Activated CD4-positive, alpha-beta T cell treated with anti-CD3 and anti-CD28 coated beads, Interleukin-2, Interleukin-4, amounts not matched to agents 100 ng/mL and 50 ng/mL, durations not matched to agents 16 hours and 8 hours (primary cell): ENCODE results near the gene JTB.
A peak's percentile ranks its signal among the peaks of the same experiment; 100 is the strongest.

Source experiments
- DNase-seq: peaks from one replicate; pipeline ENCODE4 v3.0.0-alpha.2; 2020; ENCODE audit warnings: low spot score

The JTB gene

GRCh38 chr1:153978274-153978909 lies 918 bp upstream of the JTB start:
- DNase-seq: no peak

DNA sequence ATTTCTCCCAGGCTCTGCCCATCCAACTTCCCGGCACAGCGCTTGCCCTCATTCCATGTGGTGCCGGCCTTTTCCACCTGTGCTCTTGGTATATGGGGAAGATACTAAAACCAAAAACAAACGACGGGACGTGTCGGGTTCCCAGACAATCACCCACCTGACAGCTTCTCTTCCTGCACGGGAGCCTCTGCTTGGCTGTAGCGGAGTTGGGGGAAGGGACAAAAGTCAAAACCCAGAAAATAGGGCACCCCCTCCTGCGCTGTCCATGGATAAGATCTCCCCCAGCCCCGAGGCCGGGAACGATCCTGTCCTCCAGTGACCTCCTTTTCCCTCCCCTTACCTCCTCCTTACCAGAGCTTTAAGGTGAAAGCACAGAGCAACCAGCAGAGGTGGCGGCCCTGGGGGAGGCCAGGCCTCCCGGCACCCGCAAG lies 640 bp downstream of the JTB start:
- DNase-seq: no peak

DNA sequence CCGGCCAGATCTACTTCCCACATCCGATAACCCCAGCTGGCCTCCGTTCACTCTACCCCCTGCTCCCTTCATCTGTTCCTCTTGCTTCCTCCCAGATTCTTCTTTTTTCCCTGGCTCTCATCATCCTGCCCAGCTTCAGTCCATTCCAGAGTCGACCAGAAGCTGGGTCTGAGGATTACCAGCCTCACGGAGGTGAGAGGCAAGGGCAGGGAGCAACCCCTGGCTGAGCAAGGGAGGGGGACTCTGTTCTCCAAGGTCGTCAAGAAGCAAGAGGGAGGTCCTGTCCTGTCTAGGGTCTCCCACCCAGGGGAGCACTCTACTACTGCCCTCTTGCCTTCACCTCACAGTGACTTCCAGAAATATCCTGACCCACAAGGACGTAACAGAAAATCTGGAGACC lies 3.9 kb downstream of the JTB start:
- no peak for DNase-seq

GRCh38 chr1:153973071-153973470 lies 4.4 kb downstream of the JTB start:
- no peak for DNase-seq

DNA sequence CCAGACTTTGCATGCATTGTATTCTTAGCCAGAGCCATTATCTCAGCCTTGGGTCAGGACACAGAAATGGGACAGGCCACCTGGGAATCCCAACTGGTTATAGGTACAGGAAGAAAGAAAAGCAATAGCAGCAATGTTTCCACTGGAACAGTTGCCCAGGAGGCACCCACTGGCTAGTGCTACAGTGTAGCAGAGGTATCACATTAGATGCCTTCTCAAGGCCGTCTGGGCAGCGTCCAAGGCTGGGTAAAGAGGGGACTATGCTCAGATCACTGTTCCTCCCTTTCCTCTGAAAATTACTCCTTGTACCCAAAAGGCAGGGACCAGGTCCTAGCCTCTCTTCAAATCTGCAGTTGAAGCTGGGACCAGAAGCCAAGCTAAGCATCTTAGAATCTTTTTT lies 7.1 kb downstream of the JTB start:
- no peak for DNase-seq

GRCh38 chr1:153968972-153969371 lies 8.5 kb downstream of the JTB start:
- no peak for DNase-seq

- DNase-seq: no peak
Observed at GRCh38 chr1:153968408-153968807, 9.1 kb downstream of the JTB start.

GRCh38 chr1:153968000-153968363 lies 9.5 kb downstream of the JTB start:
- DNase-seq: no peak

DNA sequence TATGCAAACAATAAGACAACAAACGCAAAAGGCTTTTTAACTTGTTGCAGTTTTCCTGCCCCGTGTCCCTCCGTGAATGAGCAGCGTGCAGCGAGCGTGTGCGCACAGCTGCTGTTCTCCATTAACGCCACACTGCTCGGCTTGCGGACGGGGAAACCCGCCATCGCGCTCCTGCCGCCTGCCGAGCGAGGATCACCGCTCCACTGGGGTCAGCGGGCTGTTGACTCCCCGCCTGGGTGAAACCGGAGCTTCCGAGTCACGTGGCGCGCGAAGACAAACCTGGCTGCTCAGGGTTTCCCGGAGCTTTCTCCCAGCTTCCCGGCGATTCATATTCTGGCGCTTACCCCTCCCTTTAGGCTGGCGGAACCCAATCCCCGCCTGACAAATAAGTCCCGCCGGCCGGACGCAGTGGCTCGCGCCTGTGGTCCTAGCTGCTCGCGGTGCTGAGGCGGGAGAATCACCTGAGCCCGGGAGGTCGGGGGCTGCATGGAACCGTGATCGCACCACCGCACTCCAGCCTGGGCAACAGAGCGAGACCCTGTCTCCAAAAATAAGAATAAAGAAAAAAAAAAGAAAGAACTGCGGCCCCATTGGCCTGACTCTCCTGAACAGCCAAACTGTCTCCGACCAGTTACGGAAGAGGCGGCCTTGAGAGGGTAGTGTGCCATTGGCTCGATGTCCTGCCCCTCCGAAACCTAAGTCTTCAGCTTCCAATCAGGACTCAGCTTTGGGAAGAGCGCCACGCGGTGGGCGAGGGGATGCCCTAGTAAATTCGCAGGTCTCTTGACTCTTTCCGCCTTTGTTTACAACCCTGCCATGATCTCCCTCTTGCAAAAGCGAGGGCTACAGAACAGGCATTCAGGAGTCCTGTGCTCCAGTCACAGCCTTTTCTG lies 10.1 kb downstream of the JTB start, which contains the start of gene CREB3L4:
TSS of gene CREB3L4 (plus strand) at position 796 of the 893 bp plus-strand sequence. CDS start 624 bp downstream, outside the sequence.
- DNase-seq: peak; percentile 93

DNA sequence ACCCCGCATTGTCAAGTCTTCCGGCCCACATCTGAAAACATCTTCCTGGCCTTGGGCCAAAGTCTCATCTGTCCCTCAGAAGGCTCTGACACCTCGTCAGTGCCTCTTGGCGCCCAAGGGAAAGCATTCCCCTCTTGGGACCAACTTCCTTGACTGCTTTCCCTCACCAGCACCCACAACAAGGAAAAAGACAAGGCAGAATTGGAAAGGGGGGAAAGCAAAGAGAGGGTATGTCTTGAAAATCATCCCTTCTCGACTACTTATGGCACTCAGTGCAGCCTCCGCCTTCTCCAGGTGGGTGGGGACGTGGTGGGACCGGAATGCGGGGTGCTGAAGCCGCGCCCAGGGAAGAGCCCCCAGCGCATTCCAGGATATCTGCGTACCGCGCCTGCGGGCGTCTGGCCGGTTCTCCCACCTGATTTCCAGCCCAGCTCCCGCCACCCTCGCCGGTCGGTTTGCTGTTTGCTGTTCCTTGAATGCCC lies 13.6 kb downstream of the JTB start:
- DNase-seq: no peak

GRCh38 chr1:153963030-153963849 lies 14.2 kb downstream of the JTB start, which contains the start of gene SLC39A1:
Gene SLC39A1 (minus strand): TSS chr1:153963537. CDS start chr1:153962715, 822 bp downstream.
- peak; percentile 97 for DNase-seq

- DNase-seq: no peak
Observed at GRCh38 chr1:153962088-153963029, 15.1 kb downstream of the JTB start.

- no peak for DNase-seq
Observed at GRCh38 chr1:153961421-153961820, 16.1 kb downstream of the JTB start.

GRCh38 chr1:153960206-153960605 lies 17.3 kb downstream of the JTB start:
- no peak for DNase-seq

DNA sequence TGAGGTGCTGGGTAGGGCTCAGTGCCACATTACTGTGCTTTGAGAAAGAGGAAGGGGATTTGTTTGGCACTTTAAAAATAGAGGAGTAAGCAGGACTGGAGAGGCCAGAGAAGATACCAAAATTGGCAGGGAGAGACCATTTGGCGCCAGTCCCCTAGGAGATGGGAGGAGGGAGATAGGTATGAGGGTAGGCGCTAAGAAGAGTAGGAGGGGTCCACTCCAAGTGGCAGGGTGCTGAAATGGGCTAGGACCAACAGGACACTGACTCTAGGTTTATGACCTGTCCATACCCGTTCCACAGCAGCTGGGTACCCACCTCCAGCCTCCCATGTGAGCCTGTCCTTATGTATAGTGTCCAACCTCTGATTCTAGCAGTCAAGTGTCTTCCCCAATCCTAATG lies 18.0 kb downstream of the JTB start:
- DNase-seq: no peak

DNA sequence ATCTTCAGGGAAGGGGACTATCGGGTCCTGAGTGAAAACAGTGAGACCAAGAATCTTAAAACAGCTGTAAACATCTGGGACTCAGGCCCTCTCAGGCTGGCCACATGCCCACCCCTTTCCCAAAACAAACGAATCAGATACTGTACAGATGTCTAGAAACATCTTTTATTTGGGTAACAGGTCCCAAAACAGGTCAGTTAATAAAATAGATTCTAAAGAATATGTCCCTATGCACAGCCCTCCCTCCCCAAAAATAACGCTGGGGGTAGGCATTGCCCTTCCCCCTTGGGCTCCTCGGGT lies 18.6 kb downstream of the JTB start:
- no peak for DNase-seq

GRCh38 chr1:153958111-153958960 lies 19.1 kb downstream of the JTB start, which contains the start of gene CRTC2:
Gene CRTC2 (minus strand): TSS chr1:153958612. CDS start chr1:153958497, 115 bp downstream.
- DNase-seq: peak; percentile 99

DNA sequence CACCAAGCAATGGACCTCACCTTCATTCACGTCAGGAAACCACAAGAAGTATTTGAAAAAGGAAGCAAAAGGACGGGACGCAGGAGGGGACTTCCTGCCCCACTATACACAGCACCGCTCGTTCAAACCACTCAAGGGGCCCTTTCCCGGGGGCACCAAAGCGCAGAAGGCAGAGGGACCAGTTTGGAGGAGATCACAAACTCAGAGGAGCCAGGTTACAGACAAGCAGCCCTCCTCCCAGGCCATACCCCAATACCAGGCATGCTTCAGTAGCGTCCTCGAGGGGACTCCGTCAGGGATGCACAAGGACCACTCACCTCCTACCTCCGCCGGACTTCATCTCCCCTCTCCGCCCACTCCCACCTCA lies 19.7 kb downstream of the JTB start:
- DNase-seq: peak; percentile 46

GRCh38 chr1:153956997-153957715 lies 20.3 kb downstream of the JTB start:
- no peak for DNase-seq

DNA sequence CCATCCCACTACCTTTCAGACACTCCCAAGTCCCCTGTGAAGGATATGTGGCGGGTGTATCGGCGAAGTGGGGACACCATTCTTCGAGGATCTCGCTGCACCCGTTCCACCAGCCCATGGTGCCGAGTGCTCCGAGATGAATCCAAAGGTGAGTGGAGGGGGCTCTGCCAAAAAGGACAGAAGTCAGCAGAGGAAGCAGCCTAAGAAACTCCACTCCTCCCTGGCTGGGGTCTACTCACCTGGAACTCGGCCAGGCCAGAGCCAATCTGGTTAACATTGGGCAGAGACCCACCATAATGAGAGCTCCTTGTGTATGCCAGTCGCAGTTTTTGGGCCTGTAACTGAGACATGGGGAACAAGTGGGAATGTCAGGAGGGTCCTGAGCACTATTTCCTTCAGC lies 22.6 kb downstream of the JTB start:
- no peak for DNase-seq
